HepG2 (cell line): ENCODE data around the gene NUDT21. TPM values are rescaled to one million over a fixed set of nuclear protein-coding genes. Genes with fewer than 3 reads are reported as not detected.

ENCODE experiments used
- EHMT2 ChIP-seq: fragments of 200-600 bp; sonication (generic); IDR thresholded peaks from 2 replicates; pipeline ENCODE4 v1.7.0; 2017; ENCODE audit warnings: antibody characterized with exemption, low read depth, low read length, borderline replicate concordance
- FOXK1 ChIP-seq: sonication (generic); formaldehyde crosslinking; IDR thresholded peaks from 2 replicates; pipeline ENCODE4 v1.4.0; 2020; ENCODE audit warnings: low read depth, missing genetic modification reagents, borderline replicate concordance
- FOXO1 ChIP-seq: sonication (generic); formaldehyde crosslinking; IDR thresholded peaks from 2 replicates; pipeline ENCODE4 v1.4.0; 2020; ENCODE audit warnings: missing genetic modification reagents
- HIVEP1 ChIP-seq: sonication (generic); formaldehyde crosslinking; IDR thresholded peaks from 2 replicates; pipeline ENCODE4 v1.4.0; 2020; ENCODE audit warnings: mild to moderate bottlenecking, missing genetic modification reagents
- KDM5B ChIP-seq: sonication (generic); formaldehyde crosslinking; IDR thresholded peaks from 2 replicates; pipeline ENCODE4 v1.4.0; 2020; ENCODE audit warnings: missing genetic modification reagents, mild to moderate bottlenecking, borderline replicate concordance
- MED1 ChIP-seq: sonication (generic); formaldehyde crosslinking; IDR thresholded peaks from 2 replicates; pipeline ENCODE4 v1.4.0; 2020; ENCODE audit warnings: missing genetic modification reagents
- NFATC3 ChIP-seq: sonication (generic); formaldehyde crosslinking; IDR thresholded peaks from 2 replicates; pipeline ENCODE4 v1.5.1; 2020; ENCODE audit warnings: mild to moderate bottlenecking, missing genetic modification reagents
- RAD21 ChIP-seq: fragments of 450-650 bp; formaldehyde crosslinking; IDR thresholded peaks from 2 replicates; pipeline ENCODE4 v1.5.0; 2020; ENCODE audit warnings: mild to moderate bottlenecking
- RBAK ChIP-seq: sonication (generic); formaldehyde crosslinking; IDR thresholded peaks from 2 replicates; pipeline ENCODE4 v1.5.1; 2020; ENCODE audit warnings: mild to moderate bottlenecking, missing genetic modification reagents
- SOX13 ChIP-seq, 3 experiments: fragments of 450-650 bp in 1 of 3; sonication (generic) in 1 of 3; formaldehyde crosslinking in 1 of 3; IDR thresholded peaks in 2 of 3; conservative IDR thresholded peaks in 1 of 3; 2 replicates each; pipeline versions ENCODE4 v1.5.0 to v1.6.1; 2016 to 2020; ENCODE audit warnings: antibody characterized with exemption in 1 of 3, mild to moderate bottlenecking in 1 of 3, missing compliant biosample characterization in 1 of 3, missing genetic modification reagents in 1 of 3, moderate library complexity in 1 of 3
- TAF1 ChIP-seq: sonication (generic); formaldehyde crosslinking; IDR thresholded peaks from 2 replicates; pipeline ENCODE4 v1.4.0; 2020; ENCODE audit warnings: missing genetic modification reagents
- ZNF543 ChIP-seq: sonication (generic); formaldehyde crosslinking; IDR thresholded peaks from 2 replicates; pipeline ENCODE4 v1.4.0; 2020; ENCODE audit warnings: mild to moderate bottlenecking, missing genetic modification reagents
- ZNF597 ChIP-seq: sonication (generic); formaldehyde crosslinking; IDR thresholded peaks from 2 replicates; pipeline ENCODE4 v1.5.0; 2020; ENCODE audit warnings: missing genetic modification reagents
- ZNF646 ChIP-seq: sonication (generic); formaldehyde crosslinking; IDR thresholded peaks from 2 replicates; pipeline ENCODE4 v1.9.0; 2021; ENCODE audit warnings: mild to moderate bottlenecking, missing genetic modification reagents
- ZNF704 ChIP-seq: sonication (generic); formaldehyde crosslinking; IDR thresholded peaks from 2 replicates; pipeline ENCODE4 v1.8.1; 2023; ENCODE audit warnings: mild to moderate bottlenecking, inconsistent platforms, moderate library complexity, missing genetic modification reagents, borderline replicate concordance
- ZNF749 ChIP-seq: sonication (generic); formaldehyde crosslinking; IDR thresholded peaks from 2 replicates; pipeline ENCODE4 v1.8.0; 2022; ENCODE audit warnings: mild to moderate bottlenecking, missing genetic modification reagents, moderate library complexity, borderline replicate concordance
- polyA plus RNA-seq, 8 experiments: library from polyadenylated mRNA; depleted of rRNA in 3 of 8; stranded (reverse) in 7 of 8; unstranded in 1 of 8; fragments of >200 nt; fragmentation: Illumina TruSeq in 4 of 8; extraction: Trizol in 4 of 8; gene quantifications; 2 replicates each; pipeline versions ENCODE4 v1.2.1 to v1.2.3, GENCODE V29; 2011 to 2016; ENCODE audit warnings: low read depth in 4 of 8, missing spikeins in 1 of 8, mixed read lengths in 1 of 8; ENCODE audit not compliant: insufficient read depth in 1 of 8
- total RNA-seq, 5 experiments: library from RNA; depleted of rRNA; stranded (reverse); fragments of >200 nt; fragmentation: Illumina TruSeq; extraction: Trizol; gene quantifications; 2 replicates each; pipeline ENCODE4 v1.2.3, GENCODE V29; 2016; ENCODE audit warnings: low read depth in 1 of 5
- TF ChIP-seq, protein P1 (sequence below): sonication (generic); formaldehyde crosslinking; IDR thresholded peaks from 2 replicates; pipeline ENCODE4 v1.4.0; 2020; ENCODE audit warnings: mild to moderate bottlenecking, missing genetic modification reagents

NUDT21 gene
- total and polyA plus RNA-seq, 2 of the 13 experiments (the other 11 are each of a cell fraction or from before 2014, with no cell fraction given): 177 to 210 TPM

DNA sequence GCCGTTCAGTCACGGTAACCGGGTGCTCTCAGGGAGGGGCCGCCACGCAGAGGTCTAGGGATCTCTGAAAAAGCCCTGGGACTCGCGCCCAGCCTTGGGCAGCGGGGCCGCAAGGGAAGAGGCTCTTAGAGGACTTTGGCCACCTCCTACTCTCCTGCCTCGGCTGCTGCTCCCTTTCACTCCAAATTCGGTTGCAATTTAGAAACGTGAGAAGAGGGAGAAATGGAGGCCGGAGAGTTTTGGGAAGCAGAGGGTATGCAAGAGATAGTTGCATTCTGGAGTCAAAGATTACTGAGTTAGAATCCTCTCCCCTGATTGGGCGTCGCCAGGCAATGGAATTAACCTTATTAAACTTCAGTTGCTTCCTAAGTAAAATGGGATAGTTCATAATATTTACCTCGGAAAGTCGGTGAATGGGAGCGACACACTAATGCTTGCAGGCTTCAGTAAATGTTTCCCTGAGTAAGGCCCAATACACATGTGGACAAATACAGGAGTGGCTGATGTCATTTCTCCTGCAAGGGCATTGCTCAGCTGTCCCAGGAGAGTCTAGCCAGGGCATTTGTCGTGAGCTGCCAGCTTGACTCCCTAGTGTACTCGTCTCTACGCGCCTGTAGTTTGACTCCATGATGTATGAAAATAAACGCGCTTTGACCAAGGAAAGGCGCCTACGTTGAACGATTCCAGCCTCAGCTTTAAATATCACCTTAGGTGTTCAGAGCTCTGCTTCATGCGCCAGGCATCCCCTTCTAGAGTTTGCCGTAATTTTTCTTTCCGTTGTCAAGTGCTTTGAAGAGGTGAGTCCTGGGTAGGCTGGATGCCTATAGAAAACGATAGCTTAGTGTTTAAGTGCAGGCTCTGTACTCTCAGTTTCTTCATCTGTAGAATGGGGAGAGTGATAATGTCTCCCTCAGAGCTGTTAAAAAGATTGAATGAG, 889 bp upstream of the NUDT21 start (continued):
- TF ChIP-seq TAF1 (CRISPR knock-in tag): no peak
- TF ChIP-seq KDM5B (CRISPR knock-in tag): no peak
- TF ChIP-seq RBAK (CRISPR knock-in tag): no peak
- no peak for TF ChIP-seq ZNF543 (CRISPR knock-in tag)
- peak; percentile 52; the same call in 1 of the 2 replicates for TF ChIP-seq RAD21 (CRISPR knock-in tag)
- TF ChIP-seq ZNF749 (CRISPR knock-in tag): no peak
- TF ChIP-seq MED1 (CRISPR knock-in tag): no peak
- TF ChIP-seq, protein P1, sequence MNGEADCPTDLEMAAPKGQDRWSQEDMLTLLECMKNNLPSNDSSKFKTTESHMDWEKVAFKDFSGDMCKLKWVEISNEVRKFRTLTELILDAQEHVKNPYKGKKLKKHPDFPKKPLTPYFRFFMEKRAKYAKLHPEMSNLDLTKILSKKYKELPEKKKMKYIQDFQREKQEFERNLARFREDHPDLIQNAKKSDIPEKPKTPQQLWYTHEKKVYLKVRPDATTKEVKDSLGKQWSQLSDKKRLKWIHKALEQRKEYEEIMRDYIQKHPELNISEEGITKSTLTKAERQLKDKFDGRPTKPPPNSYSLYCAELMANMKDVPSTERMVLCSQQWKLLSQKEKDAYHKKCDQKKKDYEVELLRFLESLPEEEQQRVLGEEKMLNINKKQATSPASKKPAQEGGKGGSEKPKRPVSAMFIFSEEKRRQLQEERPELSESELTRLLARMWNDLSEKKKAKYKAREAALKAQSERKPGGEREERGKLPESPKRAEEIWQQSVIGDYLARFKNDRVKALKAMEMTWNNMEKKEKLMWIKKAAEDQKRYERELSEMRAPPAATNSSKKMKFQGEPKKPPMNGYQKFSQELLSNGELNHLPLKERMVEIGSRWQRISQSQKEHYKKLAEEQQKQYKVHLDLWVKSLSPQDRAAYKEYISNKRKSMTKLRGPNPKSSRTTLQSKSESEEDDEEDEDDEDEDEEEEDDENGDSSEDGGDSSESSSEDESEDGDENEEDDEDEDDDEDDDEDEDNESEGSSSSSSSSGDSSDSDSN (CRISPR knock-in tag): peak; percentile 18; the same call in 1 of the 2 replicates
- no peak for TF ChIP-seq EHMT2
- TF ChIP-seq SOX13 (IDR thresholded peaks at IDR 0.05): no peak
- no peak for TF ChIP-seq SOX13 (CRISPR knock-in tag; conservative IDR thresholded peaks at IDR 0.05 in 1 of 2, IDR thresholded peaks at IDR 0.05 in 1 of 2)
- TF ChIP-seq ZNF646 (CRISPR knock-in tag): no peak
- no peak for TF ChIP-seq FOXO1 (CRISPR knock-in tag)
- no peak for TF ChIP-seq ZNF597 (CRISPR knock-in tag)
- no peak; the same call in 1 of the 2 replicates for TF ChIP-seq HIVEP1 (CRISPR knock-in tag)
- TF ChIP-seq ZNF704 (CRISPR knock-in tag): no peak
- TF ChIP-seq NFATC3: no peak
- TF ChIP-seq FOXK1 (CRISPR knock-in tag): no peak
